Ureter (tissue), 1 donor: ENCODE results near the gene SPNS1. TPM values are rescaled to one million over a fixed set of nuclear protein-coding genes. Genes with fewer than 3 reads are reported as not detected.
"Not testable (repeated sequence)": the region's sequence is repeated elsewhere in the genome, so short reads cannot be mapped to it uniquely, and the experiment has no call there.

Source experiments
- DNase-seq: peaks from one replicate; pipeline ENCODE4 v3.0.0-alpha.2; 2020; ENCODE audit warnings: low spot score
- total RNA-seq: library from RNA; stranded (reverse); gene quantifications from one replicate; pipeline ENCODE4 v1.2.4, GENCODE V29; 2023
- donor health status: DM: yes; HTN: yes; CAD: no.

SPNS1 gene
- total RNA-seq, 1 donor from 2014 or later, result 23.9 TPM

DNA sequence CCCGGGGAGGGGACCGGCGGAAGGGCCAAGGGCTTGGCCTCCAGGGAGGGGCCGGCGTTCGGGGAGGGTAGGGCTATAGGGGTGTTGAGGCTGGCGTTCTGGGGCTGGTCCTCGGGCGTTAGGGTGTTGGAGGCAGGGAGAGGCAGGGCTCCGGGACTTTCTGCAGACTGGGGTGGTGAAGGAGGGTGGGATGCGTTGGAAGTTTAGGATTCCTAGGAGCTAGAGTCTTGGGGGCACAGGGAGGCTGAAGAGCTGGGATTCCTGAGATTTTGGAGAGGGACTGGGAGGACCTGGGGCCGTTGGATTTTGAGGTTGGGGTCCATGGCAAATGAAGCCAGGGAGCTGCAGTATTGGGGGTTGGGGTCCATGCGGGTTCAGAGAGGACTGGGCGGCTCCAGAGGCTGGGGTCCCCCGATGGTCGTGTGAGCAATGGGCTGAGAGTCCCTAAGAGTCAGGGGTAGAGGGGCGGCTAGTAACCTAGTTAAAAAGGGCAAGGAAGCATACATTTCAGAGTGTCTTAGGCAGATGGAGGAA lies 23.1 kb upstream of the SPNS1 start:
- DNase-seq, result peak; percentile 51

DNA sequence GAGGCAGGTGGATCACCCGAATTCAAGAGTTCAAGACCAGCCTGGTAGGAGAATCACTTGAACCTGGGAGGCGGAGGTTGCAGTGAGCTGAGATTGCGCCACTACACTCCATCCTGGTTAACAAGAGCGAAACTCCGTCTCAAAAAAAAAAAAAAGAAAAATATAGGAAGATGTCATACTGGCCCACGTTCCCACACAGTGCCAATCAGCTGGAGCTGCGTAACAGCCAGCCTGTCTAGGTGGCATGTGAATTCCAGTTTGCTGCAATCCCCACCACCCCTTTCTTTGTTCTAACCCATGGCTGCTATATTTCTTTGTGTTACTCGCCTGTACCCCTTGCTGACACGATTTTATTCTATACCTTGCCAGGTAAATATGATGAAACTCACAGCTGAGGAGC lies 16.4 kb upstream of the SPNS1 start:
- no peak for DNase-seq

DNA sequence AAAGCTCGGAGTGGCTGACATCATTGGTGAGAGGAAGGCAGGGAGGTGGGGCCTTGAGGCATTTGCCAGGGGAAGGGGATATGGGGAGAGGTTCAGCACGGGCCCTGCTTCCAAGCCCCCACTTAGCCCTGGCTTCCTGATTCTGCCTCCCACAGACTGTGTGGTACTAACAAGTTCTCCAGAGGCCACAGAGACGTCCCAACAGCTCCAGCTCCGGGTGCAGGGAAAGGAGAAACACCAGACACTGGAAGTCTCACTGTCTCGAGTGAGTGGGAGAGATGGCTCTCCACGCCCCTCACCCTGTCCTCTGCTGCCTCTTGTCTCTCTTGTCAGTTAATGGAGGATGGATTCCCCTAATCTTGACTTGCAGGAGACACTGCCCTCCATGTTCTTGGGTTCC lies 15.7 kb upstream of the SPNS1 start:
- DNase-seq, result no peak

DNA sequence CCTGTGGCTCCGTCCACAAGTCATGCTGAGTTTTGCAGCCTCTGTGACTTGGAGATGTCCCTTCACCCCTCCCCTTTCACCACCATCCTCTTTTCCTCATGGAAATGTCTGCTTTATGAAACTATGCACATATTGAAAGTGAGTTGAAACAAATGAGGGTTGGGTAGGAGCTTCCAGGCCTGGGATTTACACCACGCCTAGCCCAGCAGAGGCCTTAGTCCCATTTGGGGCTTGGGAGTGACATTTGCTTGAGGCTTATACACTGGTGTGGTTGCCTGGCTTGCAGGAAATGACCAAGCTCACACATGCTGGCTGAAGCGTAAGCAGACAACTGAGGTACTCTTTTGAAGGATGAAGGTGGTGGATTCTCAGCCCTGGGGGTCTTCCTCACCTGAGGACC lies 10.5 kb upstream of the SPNS1 start:
- no peak for DNase-seq

DNA sequence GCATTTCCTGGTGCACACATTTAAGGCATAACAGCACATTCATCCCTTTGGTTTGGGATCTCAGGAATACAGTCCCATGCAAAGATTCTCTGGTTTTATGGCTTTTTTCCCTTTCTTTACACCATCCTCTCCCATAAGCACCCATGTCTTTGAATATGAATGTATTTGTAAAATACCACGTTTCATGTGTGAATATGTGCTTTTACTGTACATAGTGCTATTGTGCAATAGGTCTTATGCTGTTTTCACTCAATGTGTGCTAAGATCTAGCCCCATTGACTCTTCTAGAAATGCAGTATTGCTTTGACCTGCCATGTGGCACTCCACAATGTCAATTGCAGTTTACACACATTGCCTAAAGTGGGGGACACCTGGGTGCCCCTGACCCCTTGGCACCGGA lies 10.1 kb upstream of the SPNS1 start:
- no peak for DNase-seq

DNA sequence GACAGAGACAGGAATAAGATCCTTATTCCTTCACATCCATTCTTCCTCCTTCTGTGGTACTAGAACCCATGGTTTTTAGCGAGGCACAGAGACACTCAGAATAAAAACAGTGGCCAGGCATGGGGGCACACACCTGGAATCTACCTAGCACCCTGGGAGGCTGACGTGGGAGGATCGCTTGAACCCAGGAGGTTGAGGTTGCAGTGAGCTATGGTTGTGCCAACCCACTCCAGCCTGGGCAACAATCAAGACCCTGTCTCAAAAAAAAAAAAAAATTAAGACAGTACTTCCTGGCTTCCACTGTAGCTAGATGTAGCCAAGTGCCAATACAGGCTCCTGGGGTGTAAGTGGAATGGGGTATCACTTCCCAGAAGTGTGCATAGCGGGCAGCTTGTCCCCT lies 7.4 kb upstream of the SPNS1 start:
- no peak for DNase-seq

DNA sequence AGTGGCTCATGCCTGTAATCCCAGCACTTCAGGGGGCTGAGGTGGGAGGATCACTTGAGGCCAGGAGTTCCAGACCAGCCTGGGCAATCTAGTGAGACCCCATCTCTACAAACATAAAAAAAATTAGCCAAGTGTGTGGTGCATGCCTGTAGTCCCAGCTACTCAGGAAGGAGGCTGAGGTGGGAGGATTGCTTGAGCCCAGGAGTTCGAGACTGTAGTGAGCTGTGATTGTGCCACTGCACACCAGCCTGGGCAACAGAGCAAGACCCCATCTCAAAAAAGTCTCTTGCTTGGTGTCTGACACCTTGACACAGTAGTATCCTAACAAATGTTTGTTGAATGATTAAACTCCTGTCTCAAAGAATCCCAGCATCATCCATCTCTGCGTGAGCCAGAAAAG lies 4.9 kb upstream of the SPNS1 start:
- DNase-seq, result not testable (repeated sequence)

DNA sequence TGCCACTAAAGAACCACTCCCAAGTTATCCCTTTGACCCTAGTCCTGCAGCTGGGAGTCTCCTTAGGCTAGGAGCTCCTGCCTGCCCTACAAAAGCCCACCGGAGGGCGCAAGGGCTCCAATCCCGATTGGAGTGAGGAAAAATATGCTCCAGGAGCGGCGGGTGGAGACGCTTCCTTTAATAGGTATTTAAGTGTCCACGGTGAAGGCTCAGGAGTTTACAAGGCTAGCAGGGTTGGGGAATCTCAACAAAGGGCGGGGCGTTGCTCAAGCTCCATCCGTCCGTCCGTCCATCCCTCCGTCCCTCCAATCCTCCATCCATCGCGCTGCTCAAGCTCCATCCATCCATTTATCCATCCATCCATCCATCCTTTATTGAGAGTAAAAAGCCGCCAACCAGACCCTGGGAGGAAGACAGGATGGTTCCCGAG lies 556 bp upstream of the SPNS1 start:
- peak; percentile 60 for DNase-seq

DNA sequence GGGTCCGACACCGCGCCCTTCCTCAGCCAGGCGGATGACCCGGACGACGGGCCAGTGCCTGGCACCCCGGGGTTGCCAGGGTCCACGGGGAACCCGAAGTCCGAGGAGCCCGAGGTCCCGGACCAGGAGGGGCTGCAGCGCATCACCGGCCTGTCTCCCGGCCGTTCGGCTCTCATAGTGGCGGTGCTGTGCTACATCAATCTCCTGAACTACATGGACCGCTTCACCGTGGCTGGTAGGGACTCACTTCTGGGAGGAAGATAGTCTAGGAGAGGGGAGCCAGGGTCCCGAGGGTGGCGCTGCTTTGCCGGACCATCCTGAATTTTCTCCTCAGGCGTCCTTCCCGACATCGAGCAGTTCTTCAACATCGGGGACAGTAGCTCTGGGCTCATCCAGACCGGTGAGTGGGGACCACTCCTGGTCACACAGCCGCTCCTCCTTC lies 601 bp downstream of the SPNS1 start:
- DNase-seq, result no peak

DNA sequence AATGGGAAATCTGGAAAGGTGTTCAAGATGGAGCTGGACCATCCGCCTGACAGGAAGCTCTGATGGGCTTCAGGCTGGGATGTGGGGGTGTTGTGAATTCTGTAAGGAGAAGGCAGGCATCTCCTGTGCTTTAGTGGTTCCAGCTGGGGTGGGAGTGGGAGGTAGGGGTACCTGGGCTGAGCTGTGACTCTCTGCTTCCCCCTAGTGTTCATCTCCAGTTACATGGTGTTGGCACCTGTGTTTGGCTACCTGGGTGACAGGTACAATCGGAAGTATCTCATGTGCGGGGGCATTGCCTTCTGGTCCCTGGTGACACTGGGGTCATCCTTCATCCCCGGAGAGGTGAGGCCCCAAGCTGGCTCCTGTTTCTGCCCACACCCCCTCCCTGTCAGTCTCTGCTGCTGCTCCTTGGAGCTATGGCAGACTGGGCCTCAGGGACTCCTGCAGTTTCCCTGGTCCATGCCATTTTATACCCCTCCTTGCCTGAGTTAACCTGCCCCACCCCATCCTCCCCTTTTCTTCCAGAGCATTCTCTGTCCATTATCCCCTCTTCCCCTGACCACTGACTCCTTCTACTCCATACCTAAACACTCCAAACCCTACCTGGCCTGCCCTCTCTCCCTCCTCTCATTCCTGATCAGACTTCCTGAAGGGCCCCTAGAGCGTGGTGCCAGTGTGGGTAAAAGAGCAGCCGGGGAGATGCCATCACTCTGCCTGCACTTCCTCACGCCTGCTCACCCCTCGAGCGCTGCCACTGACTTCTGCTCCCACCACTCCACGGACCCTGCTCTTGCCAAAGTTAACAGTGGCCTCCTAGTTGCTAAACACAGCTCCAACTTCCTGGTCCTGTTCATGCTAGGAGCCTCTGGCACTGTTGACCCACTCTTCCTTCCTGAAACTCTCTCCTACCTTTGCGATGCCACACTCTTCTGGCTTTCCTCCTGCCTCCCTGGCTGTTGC lies 3.4 kb downstream of the SPNS1 start:
- no peak for DNase-seq

DNA sequence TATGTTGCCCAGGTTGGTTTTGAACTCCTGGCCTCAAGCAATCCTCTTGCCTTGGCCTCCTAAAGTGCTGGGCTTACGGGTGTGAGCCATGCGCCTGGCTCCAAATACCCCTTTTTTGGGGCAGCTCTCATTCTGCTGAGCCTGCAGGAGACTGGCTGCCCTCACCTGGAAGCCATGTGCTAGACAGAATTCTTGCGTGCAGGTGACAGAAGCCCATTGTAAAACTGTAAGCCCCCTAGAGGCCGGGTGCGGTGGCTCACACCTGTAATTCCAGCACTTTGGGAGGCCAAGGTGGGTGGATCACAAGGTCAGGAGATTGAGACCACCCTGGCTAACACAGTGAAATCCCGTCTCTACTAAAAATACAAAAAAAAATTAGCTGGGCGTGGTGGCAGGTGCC lies 5.8 kb downstream of the SPNS1 start:
- DNase-seq, result not testable (repeated sequence)

DNA sequence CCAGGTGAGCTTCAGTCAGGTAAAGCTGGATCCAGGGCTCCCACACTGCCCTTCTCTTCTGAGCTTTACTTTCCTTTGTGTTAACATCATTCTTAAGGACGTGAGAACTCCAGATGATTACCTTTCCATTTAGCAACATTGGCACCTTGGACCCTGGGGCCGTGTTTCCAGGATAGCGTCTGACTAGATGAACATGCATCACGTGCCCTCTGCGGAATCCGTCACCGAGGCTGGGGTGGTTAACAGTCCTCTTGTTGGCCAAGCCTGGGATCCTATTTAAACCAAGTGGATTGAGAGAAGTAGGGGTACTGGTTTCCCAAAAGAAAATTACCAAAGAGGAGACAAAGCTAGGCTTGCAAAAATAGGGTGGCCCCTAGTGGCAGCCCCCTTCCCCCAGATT lies 6.4 kb downstream of the SPNS1 start:
- no peak for DNase-seq

DNA sequence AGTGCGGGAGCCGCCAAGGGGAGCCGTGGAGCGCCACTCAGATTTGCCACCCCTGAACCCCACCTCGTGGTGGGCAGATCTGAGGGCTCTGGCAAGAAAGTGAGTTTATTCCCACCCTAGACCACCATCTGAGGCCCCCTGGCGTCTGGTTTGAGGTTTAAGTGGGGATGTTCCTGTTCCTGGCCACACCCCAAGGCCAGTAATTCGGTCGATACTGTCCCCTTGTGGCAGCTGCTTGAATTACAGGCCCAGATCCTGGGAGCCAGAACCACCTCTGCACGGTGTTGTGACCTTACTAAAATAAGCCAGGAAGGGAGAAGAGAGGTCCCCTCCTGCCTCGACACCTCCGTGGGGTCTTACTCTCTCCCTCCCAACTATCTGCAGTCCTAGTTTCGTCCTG lies 6.9 kb downstream of the SPNS1 start:
- DNase-seq, result no peak

DNA sequence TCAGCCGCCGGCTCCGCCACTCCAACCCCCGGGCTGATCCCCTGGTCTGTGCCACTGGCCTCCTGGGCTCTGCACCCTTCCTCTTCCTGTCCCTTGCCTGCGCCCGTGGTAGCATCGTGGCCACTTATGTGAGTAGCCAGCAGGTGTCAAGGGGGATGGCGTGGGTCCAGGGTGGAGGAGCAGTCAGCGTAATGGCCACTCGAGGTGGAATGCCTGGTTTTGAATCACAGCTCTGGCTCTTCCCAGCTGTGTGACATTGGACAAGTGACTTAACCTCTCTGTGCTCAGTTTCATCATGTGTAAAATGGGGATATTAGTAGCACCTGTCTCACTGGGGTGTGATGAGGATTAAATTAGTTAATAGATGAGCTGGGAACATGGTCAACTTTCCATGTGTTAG lies 7.8 kb downstream of the SPNS1 start:
- DNase-seq, result no peak

DNA sequence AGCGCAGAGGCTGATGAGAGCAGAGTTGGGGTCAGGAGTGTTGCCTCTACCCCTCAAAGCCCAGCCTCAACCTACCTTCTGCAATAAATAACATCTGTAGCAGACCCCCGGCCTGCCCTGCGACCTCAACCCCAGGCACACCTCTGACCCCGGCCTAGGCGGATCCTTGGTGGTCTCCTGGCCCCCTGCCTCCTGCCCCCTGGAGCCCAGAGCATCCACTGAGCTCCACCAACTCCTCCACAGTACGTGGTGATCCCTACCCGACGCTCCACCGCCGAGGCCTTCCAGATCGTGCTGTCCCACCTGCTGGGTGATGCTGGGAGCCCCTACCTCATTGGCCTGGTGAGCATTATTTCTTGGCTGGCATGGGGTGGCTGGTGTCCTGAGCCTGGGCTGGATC lies 8.4 kb downstream of the SPNS1 start:
- DNase-seq, result no peak

DNA sequence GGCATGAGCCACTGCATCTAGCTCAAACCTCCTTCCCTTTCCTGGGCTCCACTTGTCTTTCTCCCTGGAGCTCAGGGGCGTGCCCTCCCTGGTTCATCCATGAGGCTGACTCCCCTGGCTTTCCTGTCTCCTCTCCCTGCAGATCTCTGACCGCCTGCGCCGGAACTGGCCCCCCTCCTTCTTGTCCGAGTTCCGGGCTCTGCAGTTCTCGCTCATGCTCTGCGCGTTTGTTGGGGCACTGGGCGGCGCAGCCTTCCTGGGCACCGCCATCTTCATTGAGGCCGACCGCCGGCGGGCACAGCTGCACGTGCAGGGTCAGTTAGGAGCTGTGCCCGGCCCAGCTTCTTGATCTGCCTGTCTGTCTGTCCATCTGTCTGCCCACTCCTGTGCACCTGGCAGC lies 9.1 kb downstream of the SPNS1 start:
- DNase-seq, result no peak

DNA sequence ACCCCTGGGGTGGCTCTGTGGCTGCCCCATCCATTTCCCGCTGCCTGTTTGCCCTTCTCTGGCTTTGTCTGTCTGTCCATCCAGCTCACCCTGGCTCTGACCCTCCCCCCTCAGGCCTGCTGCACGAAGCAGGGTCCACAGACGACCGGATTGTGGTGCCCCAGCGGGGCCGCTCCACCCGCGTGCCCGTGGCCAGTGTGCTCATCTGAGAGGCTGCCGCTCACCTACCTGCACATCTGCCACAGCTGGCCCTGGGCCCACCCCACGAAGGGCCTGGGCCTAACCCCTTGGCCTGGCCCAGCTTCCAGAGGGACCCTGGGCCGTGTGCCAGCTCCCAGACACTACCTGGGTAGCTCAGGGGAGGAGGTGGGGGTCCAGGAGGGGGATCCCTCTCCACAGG lies 9.5 kb downstream of the SPNS1 start:
- DNase-seq, result no peak

DNA sequence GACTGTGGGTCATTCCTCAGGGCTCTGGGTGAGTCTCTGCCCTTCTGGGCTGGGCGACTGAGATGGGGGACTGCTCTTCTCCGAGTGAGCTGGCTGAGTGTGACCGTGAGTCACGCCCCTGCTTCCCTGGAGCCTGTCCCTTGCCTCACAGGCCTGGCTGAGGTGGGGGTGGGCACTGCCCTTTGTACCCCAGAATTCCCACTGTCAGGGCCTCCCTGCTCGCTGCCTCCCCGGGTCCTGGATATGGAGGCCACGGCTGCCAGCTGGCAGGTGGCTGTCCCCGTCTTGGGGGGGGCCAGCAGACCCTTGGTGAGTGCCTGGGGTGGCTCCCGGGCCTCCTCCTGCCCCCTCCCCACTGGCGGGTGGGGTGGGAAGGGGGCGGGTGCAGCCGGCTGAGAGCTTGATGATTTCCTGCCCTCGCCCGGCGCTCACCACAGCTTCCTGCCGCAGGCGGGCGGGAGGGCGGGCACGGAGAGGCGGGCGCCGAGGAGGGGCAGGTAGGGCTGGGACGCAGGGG lies 10.1 kb downstream of the SPNS1 start, which contains the start of gene LAT:
Gene LAT, plus strand, starts transcription at position 434 of the 517 bp plus-strand sequence. CDS start 366 bp downstream, outside the sequence.
- DNase-seq, result no peak

DNA sequence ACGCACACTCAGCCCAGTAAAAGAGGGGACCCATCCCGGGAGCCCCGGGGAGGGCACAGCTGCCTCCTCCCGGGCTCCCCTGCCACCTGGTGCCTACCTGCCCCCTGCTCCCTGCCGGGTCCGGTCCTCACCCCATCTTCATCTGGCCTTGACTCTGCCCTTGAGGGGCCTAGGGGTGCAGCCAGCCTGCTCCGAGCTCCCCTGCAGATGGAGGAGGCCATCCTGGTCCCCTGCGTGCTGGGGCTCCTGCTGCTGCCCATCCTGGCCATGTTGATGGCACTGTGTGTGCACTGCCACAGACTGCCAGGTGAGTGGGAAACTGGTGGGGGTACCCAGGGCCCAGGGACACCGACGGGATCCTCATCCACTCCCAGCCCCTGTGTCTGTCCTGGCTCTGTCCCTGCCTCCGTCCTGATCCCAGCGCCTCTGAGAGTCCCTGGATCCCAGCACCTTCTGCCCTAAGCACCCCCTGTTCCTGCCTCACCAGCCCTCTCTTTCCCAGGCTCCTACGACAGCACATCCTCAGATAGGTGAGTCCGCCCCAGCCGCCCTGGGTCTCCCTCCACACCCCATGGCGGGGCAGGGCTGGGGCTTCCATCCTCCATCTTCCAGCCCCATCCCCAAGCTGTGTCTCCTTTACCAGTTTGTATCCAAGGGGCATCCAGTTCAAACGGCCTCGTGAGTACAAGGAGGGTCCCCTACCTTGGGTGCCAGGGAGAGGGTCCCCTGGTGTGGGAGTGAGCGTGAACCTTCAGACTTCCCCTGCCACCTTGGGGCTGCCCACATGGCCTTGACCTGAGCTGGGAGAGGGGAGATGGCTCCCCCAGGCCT lies 10.8 kb downstream of the SPNS1 start:
- DNase-seq, result no peak

DNA sequence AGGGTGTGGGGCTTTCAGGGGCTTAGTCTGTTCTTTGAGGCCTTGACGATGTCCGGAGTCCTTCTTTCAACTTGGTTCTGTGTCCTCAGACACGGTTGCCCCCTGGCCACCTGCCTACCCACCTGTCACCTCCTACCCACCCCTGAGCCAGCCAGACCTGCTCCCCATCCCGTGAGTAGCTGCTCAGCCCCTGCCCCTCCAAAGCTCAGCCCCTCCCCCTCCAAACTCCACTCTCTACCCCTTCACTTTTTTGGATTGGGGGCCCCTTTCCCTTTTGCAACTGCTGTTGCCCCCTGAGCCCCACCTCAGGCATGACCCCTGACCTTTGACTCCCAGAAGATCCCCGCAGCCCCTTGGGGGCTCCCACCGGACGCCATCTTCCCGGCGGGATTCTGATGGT lies 11.5 kb downstream of the SPNS1 start:
- DNase-seq, result no peak

DNA sequence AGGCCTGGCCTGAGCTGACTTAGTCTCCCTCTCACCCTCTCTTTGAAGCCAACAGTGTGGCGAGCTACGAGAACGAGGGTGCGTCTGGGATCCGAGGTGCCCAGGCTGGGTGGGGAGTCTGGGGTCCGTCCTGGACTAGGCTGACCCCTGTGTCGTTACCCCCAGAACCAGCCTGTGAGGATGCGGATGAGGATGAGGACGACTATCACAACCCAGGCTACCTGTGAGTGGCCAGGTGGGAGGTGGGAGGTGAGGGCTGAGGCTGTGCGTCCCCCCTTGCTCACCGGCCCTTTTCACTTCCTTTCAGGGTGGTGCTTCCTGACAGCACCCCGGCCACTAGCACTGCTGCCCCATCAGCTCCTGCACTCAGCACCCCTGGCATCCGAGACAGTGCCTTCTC lies 11.9 kb downstream of the SPNS1 start:
- DNase-seq, result no peak

DNA sequence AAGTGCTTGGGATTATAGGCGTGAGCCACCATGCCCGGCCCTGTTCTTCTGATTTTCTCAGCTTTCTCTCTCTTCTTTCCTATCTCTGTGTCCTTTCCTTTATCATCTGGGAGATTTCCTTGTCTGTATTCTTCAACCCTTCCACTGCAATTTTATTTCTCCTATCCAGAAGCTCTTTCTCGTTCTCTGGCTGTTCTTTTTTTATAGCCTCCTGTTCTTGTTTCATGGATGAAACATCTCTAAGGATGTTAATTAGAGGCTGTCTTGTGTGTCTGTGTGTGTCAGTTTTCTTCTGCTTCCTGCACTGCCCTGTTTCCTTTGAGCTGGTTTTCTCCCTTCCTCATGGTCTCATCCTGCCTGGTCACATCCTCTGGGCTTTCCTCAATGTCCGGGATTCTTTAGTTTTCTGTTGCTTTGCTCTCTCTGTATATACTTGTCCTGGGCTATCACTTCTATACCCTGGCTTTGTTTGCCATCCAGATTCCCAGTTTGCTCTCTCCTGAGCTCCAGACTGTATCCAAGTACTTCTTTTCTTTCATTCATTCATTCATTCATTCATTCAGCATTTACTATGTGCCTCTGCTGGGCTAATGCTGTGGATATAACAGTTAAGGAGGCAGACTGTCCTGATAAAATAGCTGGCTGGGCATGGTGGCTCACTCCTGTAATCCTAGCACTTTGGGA lies 12.7 kb downstream of the SPNS1 start:
- no peak for DNase-seq
